Prostate gland (tissue), 2 donors: ENCODE data around the gene ACTG1. TPM values are rescaled to one million over a fixed set of nuclear protein-coding genes. Genes with fewer than 3 reads are reported as not detected.

ENCODE experiments used
- DNase-seq: peaks from one replicate; pipeline ENCODE4 v3.0.0-alpha.2; 2019; ENCODE audit warnings: low spot score
- H3K27ac ChIP-seq, 2 donors: fragments of 200-600 bp; sonication (generic); 2 replicates each; pipeline ENCODE4 v1.5.1; 2017 to 2019
- H3K27me3 ChIP-seq: fragments of 200-600 bp; sonication (generic); replicated peaks from 2 replicates; pipeline ENCODE4 v1.5.1; 2019; ENCODE audit not compliant: insufficient read depth
- H3K36me3 ChIP-seq, 2 donors: fragments of 200-600 bp; sonication (generic); 1 replicate in 1 of 2; 2 replicates in 1 of 2; pipeline versions ENCODE4 v1.5.1 to v1.8.1; 2017 to 2019
- H3K4me1 ChIP-seq: fragments of 200-600 bp; sonication (generic); replicated peaks from 2 replicates; pipeline ENCODE4 v1.5.1; 2019
- H3K4me3 ChIP-seq, 2 donors: fragments of 200-600 bp; sonication (generic); 2 replicates each; pipeline ENCODE4 v1.5.1; 2017 to 2019
- H3K9me3 ChIP-seq: fragments of 200-600 bp; sonication (generic); 2 replicates; pipeline ENCODE4 v1.5.1; 2017
- POLR2A ChIP-seq: fragments of 450-650 bp; IDR thresholded peaks from one replicate; pipeline ENCODE4 v1.6.1; 2016; ENCODE audit warnings: antibody characterized with exemption, mild to moderate bottlenecking
- POLR2AphosphoS5 ChIP-seq: sonication (generic); formaldehyde crosslinking; IDR thresholded peaks from one replicate; pipeline ENCODE4 v1.6.1; 2017; ENCODE audit warnings: antibody characterized with exemption
- WGBS: methylation state at CpG from one replicate; pipeline ENCODE4 v1.1.5; 2018; 5-methylcytosine and 5-hydroxymethylcytosine counted together
- intact Hi-C: fragments of 100-400 bp; cut with DNase I; formaldehyde crosslinking; loops from one replicate; pipeline ENCODE4 v1.14.2; 2022
- total RNA-seq, 2 donors: library from RNA; depleted of rRNA; stranded (reverse); fragments of >200 nt; gene quantifications; one replicate each; pipeline ENCODE4 v1.1.0, GENCODE V29; 2016
- TF ChIP-seq, protein P1 (sequence below), 4 experiments: fragments of 200-600 bp in 2 of 4; fragments of 450-650 bp in 2 of 4; sonication (generic) in 2 of 4; IDR thresholded peaks; 1 replicate in 3 of 4; 2 replicates in 1 of 4; pipeline ENCODE4 v1.5.1; 2016 to 2019; ENCODE audit warnings: antibody characterized with exemption in 4 of 4, mild to moderate bottlenecking in 2 of 4, moderate library complexity in 2 of 4

The ACTG1 gene
- total RNA-seq, 2 donors from 2014 or later, result 2,438 to 3,181 TPM

DNA sequence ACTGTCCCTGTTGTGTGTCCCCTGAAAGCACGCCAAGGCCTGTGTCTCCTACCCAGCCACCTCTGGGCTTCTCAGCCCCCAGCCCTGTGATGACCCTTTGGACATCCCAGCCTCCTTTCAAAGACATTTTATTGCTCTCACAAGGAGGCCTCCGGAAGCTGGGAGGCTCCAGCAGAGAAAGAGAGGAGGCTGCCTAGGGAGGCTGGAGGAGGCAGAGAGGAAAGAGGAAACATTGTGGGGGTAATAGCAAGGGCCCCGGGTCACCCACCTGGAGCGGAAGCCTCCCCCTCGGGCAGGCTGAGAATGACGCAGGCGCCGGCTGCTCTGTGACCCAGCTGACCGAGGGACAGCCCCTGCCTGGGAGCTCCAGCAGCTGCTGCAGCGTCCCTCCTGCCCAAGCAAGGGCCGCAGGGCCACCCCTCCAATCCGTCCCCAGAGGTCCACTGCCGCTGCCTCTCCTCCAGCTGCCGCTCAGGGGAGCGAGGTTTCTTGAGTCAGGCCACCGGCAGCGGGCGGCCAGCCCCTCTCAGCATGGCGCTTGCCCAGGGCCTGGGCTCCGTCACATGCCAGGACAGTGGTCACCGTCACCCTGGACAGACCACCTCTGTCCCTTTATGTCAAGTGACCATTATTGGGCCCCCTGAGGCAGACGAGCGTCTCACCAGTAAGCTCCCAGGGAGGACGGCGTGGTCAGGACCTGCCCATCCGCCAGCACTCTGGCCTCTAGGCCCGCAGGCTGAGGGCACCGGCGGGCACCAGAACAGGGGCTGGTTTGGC is 29.3 kb downstream of the ACTG1 start:
- intact Hi-C loops, result loop anchor here (5.0 kb wide), 2 partner anchors 96 to 191 kb away; no protein-coding TSS in a partner anchor
- Histone ChIP-seq H3K9me3 (no peaks in the 10 kb centered on the region), H3K27ac (no peak overlapping the region), H3K4me3 (no peak overlapping the region), H3K27me3 (no peaks in the 10 kb centered on the region), H3K4me1 (peaks cover 8% of the 10 kb centered on the region), H3K36me3 (no peaks in the 10 kb centered on the region)
- DNase-seq, result no peak
- WGBS, result 76% methylated on average over 26 of the region's 29 CpGs
- TF ChIP-seq POLR2AphosphoS5, result no peak
- TF ChIP-seq, protein P1, sequence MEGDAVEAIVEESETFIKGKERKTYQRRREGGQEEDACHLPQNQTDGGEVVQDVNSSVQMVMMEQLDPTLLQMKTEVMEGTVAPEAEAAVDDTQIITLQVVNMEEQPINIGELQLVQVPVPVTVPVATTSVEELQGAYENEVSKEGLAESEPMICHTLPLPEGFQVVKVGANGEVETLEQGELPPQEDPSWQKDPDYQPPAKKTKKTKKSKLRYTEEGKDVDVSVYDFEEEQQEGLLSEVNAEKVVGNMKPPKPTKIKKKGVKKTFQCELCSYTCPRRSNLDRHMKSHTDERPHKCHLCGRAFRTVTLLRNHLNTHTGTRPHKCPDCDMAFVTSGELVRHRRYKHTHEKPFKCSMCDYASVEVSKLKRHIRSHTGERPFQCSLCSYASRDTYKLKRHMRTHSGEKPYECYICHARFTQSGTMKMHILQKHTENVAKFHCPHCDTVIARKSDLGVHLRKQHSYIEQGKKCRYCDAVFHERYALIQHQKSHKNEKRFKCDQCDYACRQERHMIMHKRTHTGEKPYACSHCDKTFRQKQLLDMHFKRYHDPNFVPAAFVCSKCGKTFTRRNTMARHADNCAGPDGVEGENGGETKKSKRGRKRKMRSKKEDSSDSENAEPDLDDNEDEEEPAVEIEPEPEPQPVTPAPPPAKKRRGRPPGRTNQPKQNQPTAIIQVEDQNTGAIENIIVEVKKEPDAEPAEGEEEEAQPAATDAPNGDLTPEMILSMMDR (IDR thresholded peaks at IDR 0.05), result no peak
- TF ChIP-seq POLR2A, result no peak

DNA sequence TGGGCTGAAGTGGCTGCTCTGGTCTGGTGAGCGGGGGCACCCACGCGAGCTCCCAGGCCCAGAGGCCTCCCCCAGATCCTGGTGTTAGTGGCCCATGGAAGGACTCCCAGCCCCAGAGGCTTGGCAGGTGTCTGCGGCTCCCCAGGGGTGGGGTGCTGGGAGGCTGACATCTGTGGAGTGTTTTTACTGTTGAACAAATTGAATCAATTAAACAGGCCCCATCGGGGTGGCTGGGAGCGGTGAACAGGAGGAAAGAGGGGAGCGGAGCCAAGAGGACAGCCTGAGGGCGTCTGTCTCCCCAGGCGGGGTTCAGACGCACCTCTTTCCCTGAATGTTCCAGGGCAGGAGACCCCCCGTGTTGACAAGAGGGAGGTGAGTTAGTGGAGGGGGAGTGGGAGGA is 29.9 kb downstream of the ACTG1 start:
- Histone ChIP-seq H3K9me3 (no peaks in the 10 kb centered on the region), H3K27ac (no peak overlapping the region), H3K27me3 (no peaks in the 10 kb centered on the region), H3K36me3 (no peaks in the 10 kb centered on the region), H3K4me1 (peaks cover 8% of the 10 kb centered on the region), H3K4me3 (no peak overlapping the region)
- intact Hi-C loops, result loop anchor here (5.0 kb wide), 2 partner anchors 95 to 190 kb away; no protein-coding TSS in a partner anchor
- WGBS, result 72% methylated on average over 11 of the region's 11 CpGs
- no peak for TF ChIP-seq POLR2AphosphoS5
- DNase-seq, result no peak

DNA sequence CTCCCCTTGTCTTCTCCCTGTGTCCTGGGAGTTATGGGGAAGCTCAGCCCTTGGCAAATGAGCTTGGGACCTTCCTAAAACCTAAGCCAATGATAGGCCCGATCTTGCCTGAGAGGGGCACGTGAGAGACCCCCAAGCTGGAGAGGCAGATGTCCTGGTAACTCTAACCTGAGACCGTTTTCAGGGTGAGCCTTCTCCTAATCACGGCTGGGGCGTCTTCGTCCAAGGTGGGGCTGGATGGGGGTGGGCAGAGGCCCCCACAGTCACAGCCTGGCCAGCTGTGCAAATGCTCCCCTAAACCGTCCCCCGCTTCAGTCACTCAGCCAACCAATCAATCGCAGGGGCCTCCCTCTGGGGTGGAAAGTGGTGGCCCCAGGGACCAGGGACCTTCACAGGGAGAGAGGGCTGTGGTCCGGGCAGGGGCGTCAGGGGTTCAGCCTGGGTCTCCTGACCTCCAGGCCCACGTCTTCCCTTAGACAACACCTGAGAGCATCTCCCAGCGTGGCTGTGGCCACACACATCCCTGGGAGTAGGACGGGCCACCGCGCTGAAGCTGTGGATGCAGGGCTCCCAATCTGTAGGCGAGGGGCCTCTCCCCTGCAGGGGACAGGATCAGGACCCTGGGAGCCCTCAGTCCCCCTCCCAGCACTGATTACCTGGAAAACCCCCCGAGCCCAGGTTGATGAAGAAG is 30.6 kb downstream of the ACTG1 start:
- H3K27me3 ChIP-seq, result no peaks in the 10 kb centered on the region
- peaks cover 8% of the 10 kb centered on the region for H3K4me1 ChIP-seq
- H3K9me3 ChIP-seq, result no peaks in the 10 kb centered on the region
- H3K4me3 ChIP-seq, result peak overlapping the region; percentile 34 to 44
- no peak overlapping the region for H3K27ac ChIP-seq
- intact Hi-C loops, result loop anchor here (5.0 kb wide), 2 partner anchors 95 to 190 kb away; no protein-coding TSS in a partner anchor
- 70% methylated on average over 16 of the region's 18 CpGs for WGBS
- no peak for DNase-seq
- no peaks in the 10 kb centered on the region for H3K36me3 ChIP-seq
- no peak for TF ChIP-seq POLR2AphosphoS5
- TF ChIP-seq, protein P1 (IDR thresholded peaks at IDR 0.05), result no peak
- no peak for TF ChIP-seq POLR2A

DNA sequence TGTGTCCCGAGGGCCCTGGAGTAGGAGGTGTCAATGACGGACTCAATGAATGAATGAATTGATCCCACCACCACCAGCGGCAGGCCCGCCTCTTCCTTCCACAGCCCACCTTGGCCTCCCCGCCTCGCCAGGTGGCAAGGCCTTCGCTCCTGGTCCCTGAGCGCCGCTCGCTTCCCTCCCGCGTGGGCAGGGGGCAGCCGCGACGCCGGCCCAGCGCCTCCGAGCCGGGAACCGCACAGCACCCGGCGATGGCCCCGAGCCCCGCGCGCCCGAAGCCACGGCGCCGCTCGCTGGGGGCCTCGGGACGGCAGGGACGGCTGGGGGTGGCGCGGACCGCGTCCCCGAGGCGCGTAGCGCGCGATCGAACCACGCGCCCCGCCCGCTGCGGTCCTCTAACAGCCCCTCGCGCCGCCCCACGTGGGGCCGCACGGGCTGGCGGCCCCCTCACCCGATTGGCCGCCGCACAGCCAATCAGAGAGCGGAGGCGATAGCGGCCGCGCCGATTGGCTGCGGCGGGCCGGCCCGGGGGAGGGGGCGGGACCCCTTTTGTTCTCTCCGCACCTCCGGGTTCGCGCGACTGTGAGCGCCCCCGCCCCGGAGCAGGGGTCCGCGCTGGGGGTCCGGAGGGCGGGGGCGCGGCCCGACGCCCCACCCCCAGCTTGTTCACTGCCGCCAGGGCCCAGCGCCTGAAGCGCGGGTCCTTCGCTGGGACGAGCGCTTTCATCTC is 31.4 kb downstream of the ACTG1 start:
- H3K4me3 ChIP-seq, result peak overlapping the region; percentile 34 to 44
- intact Hi-C loops, result loop anchor here (5.0 kb wide), 2 partner anchors 94 to 189 kb away; no protein-coding TSS in a partner anchor
- peak; percentile 29 for TF ChIP-seq POLR2AphosphoS5
- TF ChIP-seq POLR2A, result no peak
- TF ChIP-seq, protein P1 (IDR thresholded peaks at IDR 0.05), result peak in 1 of 4 experiments; percentile 14
- WGBS, result 4% methylated on average over 80 of the region's 94 CpGs
- peaks cover 8% of the 10 kb centered on the region for H3K4me1 ChIP-seq
- no peak overlapping the region for H3K27ac ChIP-seq
- peak; percentile 68 for DNase-seq
- no peaks in the 10 kb centered on the region for H3K27me3 ChIP-seq
- H3K9me3 ChIP-seq, result no peaks in the 10 kb centered on the region
- H3K36me3 ChIP-seq, result no peaks in the 10 kb centered on the region
